ENCODE measurements around the gene LTBP3.

Gene LTBP3

GRCh38 chr11:65503368-65503948 lies 54.7 kb downstream of the LTBP3 start:
- Histone ChIP-seq H3K4me1 (ENCODE audit: control insufficient read depth, insufficient read depth, low read length, unreplicated experiment) (peaks cover 6% of the 10 kb centered on the region), H2AFZ (ENCODE audit: low read length, unreplicated experiment) (no peak overlapping the region), H3K36me3 (ENCODE audit: insufficient read depth, low read length) (peaks cover 75% of the 10 kb centered on the region), H3K27me3 (ENCODE audit: insufficient read depth, low read length) (no peaks in the 10 kb centered on the region), H3K79me2 (ENCODE audit: control insufficient read depth, insufficient read depth, low read length, unreplicated experiment) (peaks cover 79% of the 10 kb centered on the region), H3K4me3 (ENCODE audit: low read depth, low read length) (peak overlapping the region; percentile 98), H3K27ac (ENCODE audit: low read depth, low read length) (peak overlapping the region; percentile 99)

- Histone ChIP-seq H3K79me2 (ENCODE audit: control insufficient read depth, insufficient read depth, low read length, unreplicated experiment) (peaks cover 86% of the 10 kb centered on the region), H3K27ac (ENCODE audit: low read depth, low read length) (peak overlapping the region; percentile 99), H2AFZ (ENCODE audit: low read length, unreplicated experiment) (no peak overlapping the region), H3K36me3 (ENCODE audit: insufficient read depth, low read length) (peaks cover 75% of the 10 kb centered on the region), H3K4me1 (ENCODE audit: control insufficient read depth, insufficient read depth, low read length, unreplicated experiment) (peaks cover 12% of the 10 kb centered on the region), H3K27me3 (ENCODE audit: insufficient read depth, low read length) (no peaks in the 10 kb centered on the region), H3K4me3 (ENCODE audit: low read depth, low read length) (peak overlapping the region; percentile 98)
Measured at GRCh38 chr11:65502555-65503367, 55.4 kb downstream of the LTBP3 start.

- no peak overlapping the region for H2AFZ ChIP-seq (ENCODE audit: low read length, unreplicated experiment)
- peak overlapping the region; percentile 98 for H3K4me3 ChIP-seq (ENCODE audit: low read depth, low read length)
- H3K4me1 ChIP-seq (ENCODE audit: control insufficient read depth, insufficient read depth, low read length, unreplicated experiment), result peaks cover 12% of the 10 kb centered on the region
- peaks cover 75% of the 10 kb centered on the region for H3K36me3 ChIP-seq (ENCODE audit: insufficient read depth, low read length)
- H3K27me3 ChIP-seq (ENCODE audit: insufficient read depth, low read length), result no peaks in the 10 kb centered on the region
- peak overlapping the region; percentile 99 for H3K27ac ChIP-seq (ENCODE audit: low read depth, low read length)
- H3K79me2 ChIP-seq (ENCODE audit: control insufficient read depth, insufficient read depth, low read length, unreplicated experiment), result peaks cover 88% of the 10 kb centered on the region
Measured at GRCh38 chr11:65502274-65502554, 55.9 kb downstream of the LTBP3 start.

DNA sequence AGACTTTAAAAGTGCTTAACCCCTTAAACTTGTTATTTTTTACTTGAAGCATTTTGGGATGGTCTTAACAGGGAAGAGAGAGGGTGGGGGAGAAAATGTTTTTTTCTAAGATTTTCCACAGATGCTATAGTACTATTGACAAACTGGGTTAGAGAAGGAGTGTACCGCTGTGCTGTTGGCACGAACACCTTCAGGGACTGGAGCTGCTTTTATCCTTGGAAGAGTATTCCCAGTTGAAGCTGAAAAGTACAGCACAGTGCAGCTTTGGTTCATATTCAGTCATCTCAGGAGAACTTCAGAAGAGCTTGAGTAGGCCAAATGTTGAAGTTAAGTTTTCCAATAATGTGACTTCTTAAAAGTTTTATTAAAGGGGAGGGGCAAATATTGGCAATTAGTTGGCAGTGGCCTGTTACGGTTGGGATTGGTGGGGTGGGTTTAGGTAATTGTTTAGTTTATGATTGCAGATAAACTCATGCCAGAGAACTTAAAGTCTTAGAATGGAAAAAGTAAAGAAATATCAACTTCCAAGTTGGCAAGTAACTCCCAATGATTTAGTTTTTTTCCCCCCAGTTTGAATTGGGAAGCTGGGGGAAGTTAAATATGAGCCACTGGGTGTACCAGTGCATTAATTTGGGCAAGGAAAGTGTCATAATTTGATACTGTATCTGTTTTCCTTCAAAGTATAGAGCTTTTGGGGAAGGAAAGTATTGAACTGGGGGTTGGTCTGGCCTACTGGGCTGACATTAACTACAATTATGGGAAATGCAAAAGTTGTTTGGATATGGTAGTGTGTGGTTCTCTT lies 56.5 kb downstream of the LTBP3 start:
- Histone ChIP-seq H3K27me3 (ENCODE audit: insufficient read depth, low read length) (no peaks in the 10 kb centered on the region), H2AFZ (ENCODE audit: low read length, unreplicated experiment) (no peak overlapping the region), H3K4me3 (ENCODE audit: low read depth, low read length) (peak overlapping the region; percentile 98), H3K36me3 (ENCODE audit: insufficient read depth, low read length) (peaks cover 75% of the 10 kb centered on the region), H3K27ac (ENCODE audit: low read depth, low read length) (peak overlapping the region; percentile 99), H3K79me2 (ENCODE audit: control insufficient read depth, insufficient read depth, low read length, unreplicated experiment) (peaks cover 94% of the 10 kb centered on the region), H3K4me1 (ENCODE audit: control insufficient read depth, insufficient read depth, low read length, unreplicated experiment) (peaks cover 17% of the 10 kb centered on the region)

DNA sequence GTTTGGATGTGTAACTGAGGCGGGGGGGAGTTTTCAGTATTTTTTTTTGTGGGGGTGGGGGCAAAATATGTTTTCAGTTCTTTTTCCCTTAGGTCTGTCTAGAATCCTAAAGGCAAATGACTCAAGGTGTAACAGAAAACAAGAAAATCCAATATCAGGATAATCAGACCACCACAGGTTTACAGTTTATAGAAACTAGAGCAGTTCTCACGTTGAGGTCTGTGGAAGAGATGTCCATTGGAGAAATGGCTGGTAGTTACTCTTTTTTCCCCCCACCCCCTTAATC lies 57.0 kb downstream of the LTBP3 start:
- peaks cover 95% of the 10 kb centered on the region for H3K79me2 ChIP-seq (ENCODE audit: control insufficient read depth, insufficient read depth, low read length, unreplicated experiment)
- H3K4me1 ChIP-seq (ENCODE audit: control insufficient read depth, insufficient read depth, low read length, unreplicated experiment), result peaks cover 22% of the 10 kb centered on the region
- no peaks in the 10 kb centered on the region for H3K27me3 ChIP-seq (ENCODE audit: insufficient read depth, low read length)
- peaks cover 71% of the 10 kb centered on the region for H3K36me3 ChIP-seq (ENCODE audit: insufficient read depth, low read length)
- H3K27ac ChIP-seq (ENCODE audit: low read depth, low read length), result peak overlapping the region; percentile 99
- no peak overlapping the region for H2AFZ ChIP-seq (ENCODE audit: low read length, unreplicated experiment)
- H3K4me3 ChIP-seq (ENCODE audit: low read depth, low read length), result peak overlapping the region; percentile 98

DNA sequence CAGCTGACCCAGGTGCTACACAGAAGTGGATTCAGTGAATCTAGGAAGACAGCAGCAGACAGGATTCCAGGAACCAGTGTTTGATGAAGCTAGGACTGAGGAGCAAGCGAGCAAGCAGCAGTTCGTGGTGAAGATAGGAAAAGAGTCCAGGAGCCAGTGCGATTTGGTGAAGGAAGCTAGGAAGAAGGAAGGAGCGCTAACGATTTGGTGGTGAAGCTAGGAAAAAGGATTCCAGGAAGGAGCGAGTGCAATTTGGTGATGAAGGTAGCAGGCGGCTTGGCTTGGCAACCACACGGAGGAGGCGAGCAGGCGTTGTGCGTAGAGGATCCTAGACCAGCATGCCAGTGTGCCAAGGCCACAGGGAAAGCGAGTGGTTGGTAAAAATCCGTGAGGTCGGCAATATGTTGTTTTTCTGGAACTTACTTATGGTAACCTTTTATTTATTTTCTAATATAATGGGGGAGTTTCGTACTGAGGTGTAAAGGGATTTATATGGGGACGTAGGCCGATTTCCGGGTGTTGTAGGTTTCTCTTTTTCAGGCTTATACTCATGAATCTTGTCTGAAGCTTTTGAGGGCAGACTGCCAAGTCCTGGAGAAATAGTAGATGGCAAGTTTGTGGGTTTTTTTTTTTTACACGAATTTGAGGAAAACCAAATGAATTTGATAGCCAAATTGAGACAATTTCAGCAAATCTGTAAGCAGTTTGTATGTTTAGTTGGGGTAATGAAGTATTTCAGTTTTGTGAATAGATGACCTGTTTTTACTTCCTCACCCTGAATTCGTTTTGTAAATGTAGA lies 57.6 kb downstream of the LTBP3 start:
- peaks cover 66% of the 10 kb centered on the region for H3K36me3 ChIP-seq (ENCODE audit: insufficient read depth, low read length)
- H3K27ac ChIP-seq (ENCODE audit: low read depth, low read length), result peak overlapping the region; percentile 99
- no peaks in the 10 kb centered on the region for H3K27me3 ChIP-seq (ENCODE audit: insufficient read depth, low read length)
- H3K4me3 ChIP-seq (ENCODE audit: low read depth, low read length), result peak overlapping the region; percentile 98
- H3K4me1 ChIP-seq (ENCODE audit: control insufficient read depth, insufficient read depth, low read length, unreplicated experiment), result peaks cover 27% of the 10 kb centered on the region
- H3K79me2 ChIP-seq (ENCODE audit: control insufficient read depth, insufficient read depth, low read length, unreplicated experiment), result peaks cover 90% of the 10 kb centered on the region
- no peak overlapping the region for H2AFZ ChIP-seq (ENCODE audit: low read length, unreplicated experiment)

DNA sequence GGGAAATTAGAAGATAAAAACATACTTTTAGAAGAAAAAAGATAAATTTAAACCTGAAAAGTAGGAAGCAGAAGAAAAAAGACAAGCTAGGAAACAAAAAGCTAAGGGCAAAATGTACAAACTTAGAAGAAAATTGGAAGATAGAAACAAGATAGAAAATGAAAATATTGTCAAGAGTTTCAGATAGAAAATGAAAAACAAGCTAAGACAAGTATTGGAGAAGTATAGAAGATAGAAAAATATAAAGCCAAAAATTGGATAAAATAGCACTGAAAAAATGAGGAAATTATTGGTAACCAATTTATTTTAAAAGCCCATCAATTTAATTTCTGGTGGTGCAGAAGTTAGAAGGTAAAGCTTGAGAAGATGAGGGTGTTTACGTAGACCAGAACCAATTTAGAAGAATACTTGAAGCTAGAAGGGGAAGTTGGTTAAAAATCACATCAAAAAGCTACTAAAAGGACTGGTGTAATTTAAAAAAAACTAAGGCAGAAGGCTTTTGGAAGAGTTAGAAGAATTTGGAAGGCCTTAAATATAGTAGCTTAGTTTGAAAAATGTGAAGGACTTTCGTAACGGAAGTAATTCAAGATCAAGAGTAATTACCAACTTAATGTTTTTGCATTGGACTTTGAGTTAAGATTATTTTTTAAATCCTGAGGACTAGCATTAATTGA lies 58.3 kb downstream of the LTBP3 start:
- Histone ChIP-seq H3K4me3 (ENCODE audit: low read depth, low read length) (peak overlapping the region; percentile 98), H3K27ac (ENCODE audit: low read depth, low read length) (peak overlapping the region; percentile 99), H3K79me2 (ENCODE audit: control insufficient read depth, insufficient read depth, low read length, unreplicated experiment) (peaks cover 83% of the 10 kb centered on the region), H3K4me1 (ENCODE audit: control insufficient read depth, insufficient read depth, low read length, unreplicated experiment) (peaks cover 24% of the 10 kb centered on the region), H3K36me3 (ENCODE audit: insufficient read depth, low read length) (peaks cover 59% of the 10 kb centered on the region), H3K27me3 (ENCODE audit: insufficient read depth, low read length) (no peaks in the 10 kb centered on the region), H2AFZ (ENCODE audit: low read length, unreplicated experiment) (no peak overlapping the region)

GRCh38 chr11:65498977-65499712 lies 59.0 kb downstream of the LTBP3 start, which contains the start of gene MALAT1:
Gene MALAT1 (plus strand): TSS chr11:65499045.
- peaks cover 31% of the 10 kb centered on the region for H3K4me1 ChIP-seq (ENCODE audit: control insufficient read depth, insufficient read depth, low read length, unreplicated experiment)
- no peaks in the 10 kb centered on the region for H3K27me3 ChIP-seq (ENCODE audit: insufficient read depth, low read length)
- H2AFZ ChIP-seq (ENCODE audit: low read length, unreplicated experiment), result peak within 1 kb of the TSS; percentile 54
- peak within 1 kb of the TSS; percentile 98 for H3K4me3 ChIP-seq (ENCODE audit: low read depth, low read length)
- peaks cover 51% of the 10 kb centered on the region for H3K36me3 ChIP-seq (ENCODE audit: insufficient read depth, low read length)
- H3K79me2 ChIP-seq (ENCODE audit: control insufficient read depth, insufficient read depth, low read length, unreplicated experiment), result peaks cover 82% of the 10 kb centered on the region
- peak within 1 kb of the TSS; percentile 99 for H3K27ac ChIP-seq (ENCODE audit: low read depth, low read length)

DNA sequence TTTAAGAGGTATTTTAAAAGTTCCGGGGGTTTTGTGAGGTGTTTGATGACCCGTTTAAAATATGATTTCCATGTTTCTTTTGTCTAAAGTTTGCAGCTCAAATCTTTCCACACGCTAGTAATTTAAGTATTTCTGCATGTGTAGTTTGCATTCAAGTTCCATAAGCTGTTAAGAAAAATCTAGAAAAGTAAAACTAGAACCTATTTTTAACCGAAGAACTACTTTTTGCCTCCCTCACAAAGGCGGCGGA lies 59.5 kb downstream of the LTBP3 start:
- H3K36me3 ChIP-seq (ENCODE audit: insufficient read depth, low read length), result peaks cover 47% of the 10 kb centered on the region
- peaks cover 36% of the 10 kb centered on the region for H3K4me1 ChIP-seq (ENCODE audit: control insufficient read depth, insufficient read depth, low read length, unreplicated experiment)
- H3K27me3 ChIP-seq (ENCODE audit: insufficient read depth, low read length), result no peaks in the 10 kb centered on the region
- peak overlapping the region; percentile 98 for H3K4me3 ChIP-seq (ENCODE audit: low read depth, low read length)
- peaks cover 77% of the 10 kb centered on the region for H3K79me2 ChIP-seq (ENCODE audit: control insufficient read depth, insufficient read depth, low read length, unreplicated experiment)
- peak overlapping the region; percentile 99 for H3K27ac ChIP-seq (ENCODE audit: low read depth, low read length)
- peak overlapping the region; percentile 54 for H2AFZ ChIP-seq (ENCODE audit: low read length, unreplicated experiment)

All from ACC112 (cell line).